ENCODE results near the gene FAM187B.

DNA sequence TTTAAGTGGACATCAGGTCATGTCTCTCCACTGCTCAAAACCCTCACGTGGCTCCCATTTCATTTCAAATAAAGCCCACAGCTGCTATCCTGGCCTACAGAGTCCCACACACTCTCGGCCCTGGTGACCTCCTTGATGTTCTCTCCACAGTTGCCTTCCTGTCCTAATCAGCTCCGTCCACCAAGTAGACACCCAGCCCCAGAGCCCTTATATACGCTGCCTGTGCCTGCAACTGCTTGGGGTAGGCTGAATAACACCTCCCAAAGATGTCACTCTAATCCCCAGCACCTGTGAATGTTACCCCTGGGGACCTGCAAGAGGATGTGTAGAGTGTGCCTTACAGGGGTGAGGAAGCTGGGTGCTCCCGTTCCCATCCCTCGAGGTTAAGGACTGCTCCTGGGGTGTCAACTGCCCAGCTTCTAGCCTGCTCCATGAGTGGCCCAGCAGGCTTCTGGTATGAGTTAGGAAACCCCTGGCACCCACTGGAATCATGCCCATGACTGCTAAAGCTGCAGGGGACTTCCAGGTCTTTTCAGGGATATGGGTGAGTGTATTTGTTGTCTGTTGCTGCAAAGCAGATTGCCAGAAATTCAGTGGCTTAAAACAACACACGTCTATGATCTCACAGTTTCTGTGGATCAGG lies 6.0 kb downstream of the FAM187B start:
- TF ChIP-seq, protein P1, sequence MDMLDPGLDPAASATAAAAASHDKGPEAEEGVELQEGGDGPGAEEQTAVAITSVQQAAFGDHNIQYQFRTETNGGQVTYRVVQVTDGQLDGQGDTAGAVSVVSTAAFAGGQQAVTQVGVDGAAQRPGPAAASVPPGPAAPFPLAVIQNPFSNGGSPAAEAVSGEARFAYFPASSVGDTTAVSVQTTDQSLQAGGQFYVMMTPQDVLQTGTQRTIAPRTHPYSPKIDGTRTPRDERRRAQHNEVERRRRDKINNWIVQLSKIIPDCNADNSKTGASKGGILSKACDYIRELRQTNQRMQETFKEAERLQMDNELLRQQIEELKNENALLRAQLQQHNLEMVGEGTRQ (IDR thresholded peaks at IDR 0.05; ENCODE audit: low read depth, low read length) = no peak
- TF ChIP-seq, protein P2, sequence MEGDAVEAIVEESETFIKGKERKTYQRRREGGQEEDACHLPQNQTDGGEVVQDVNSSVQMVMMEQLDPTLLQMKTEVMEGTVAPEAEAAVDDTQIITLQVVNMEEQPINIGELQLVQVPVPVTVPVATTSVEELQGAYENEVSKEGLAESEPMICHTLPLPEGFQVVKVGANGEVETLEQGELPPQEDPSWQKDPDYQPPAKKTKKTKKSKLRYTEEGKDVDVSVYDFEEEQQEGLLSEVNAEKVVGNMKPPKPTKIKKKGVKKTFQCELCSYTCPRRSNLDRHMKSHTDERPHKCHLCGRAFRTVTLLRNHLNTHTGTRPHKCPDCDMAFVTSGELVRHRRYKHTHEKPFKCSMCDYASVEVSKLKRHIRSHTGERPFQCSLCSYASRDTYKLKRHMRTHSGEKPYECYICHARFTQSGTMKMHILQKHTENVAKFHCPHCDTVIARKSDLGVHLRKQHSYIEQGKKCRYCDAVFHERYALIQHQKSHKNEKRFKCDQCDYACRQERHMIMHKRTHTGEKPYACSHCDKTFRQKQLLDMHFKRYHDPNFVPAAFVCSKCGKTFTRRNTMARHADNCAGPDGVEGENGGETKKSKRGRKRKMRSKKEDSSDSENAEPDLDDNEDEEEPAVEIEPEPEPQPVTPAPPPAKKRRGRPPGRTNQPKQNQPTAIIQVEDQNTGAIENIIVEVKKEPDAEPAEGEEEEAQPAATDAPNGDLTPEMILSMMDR (conservative IDR thresholded peaks at IDR 0.05; ENCODE audit: low read depth, low read length) = no peak
- TF ChIP-seq POLR2A (IDR thresholded peaks at IDR 0.05; ENCODE audit: low read depth, low read length) = no peak
- TF ChIP-seq BHLHE40 (IDR thresholded peaks at IDR 0.05; ENCODE audit: low read depth, low read length) = no peak
- TF ChIP-seq MAFK (IDR thresholded peaks at IDR 0.05; ENCODE audit: low read depth, low read length) = no peak
